Measurements from ENCODE around the gene CENPT.

- TF ChIP-seq RAD21 (IDR thresholded peaks at IDR 0.05; ENCODE audit: insufficient read depth, low read depth, low read length): no peak
- TF ChIP-seq CREB1 (IDR thresholded peaks at IDR 0.05; ENCODE audit: low read depth): no peak
- TF ChIP-seq EP300 (IDR thresholded peaks at IDR 0.05; ENCODE audit: borderline replicate concordance in 1 of 2, control insufficient read depth in 1 of 2, low read depth in 2 of 2, low read length in 2 of 2): no peak
- no peak for TF ChIP-seq EGR1 (IDR thresholded peaks at IDR 0.05; ENCODE audit: borderline replicate concordance in 1 of 2, low read depth in 2 of 2, low read length in 2 of 2)
- no peak for TF ChIP-seq ESRRA (IDR thresholded peaks at IDR 0.05; ENCODE audit: low read length)
- no peak for TF ChIP-seq POLR2A (IDR thresholded peaks at IDR 0.05; ENCODE audit: low read depth, low read length)
- no peak for TF ChIP-seq POLR2AphosphoS5 (IDR thresholded peaks at IDR 0.05; ENCODE audit: low read length)
- TF ChIP-seq YY1 (IDR thresholded peaks at IDR 0.05; ENCODE audit: low read depth, low read length): no peak
- TF ChIP-seq MAX (IDR thresholded peaks at IDR 0.05; ENCODE audit: low read depth, low read length): no peak
- TF ChIP-seq CTCF (IDR thresholded peaks at IDR 0.05 in 2 of 3, conservative IDR thresholded peaks at IDR 0.05 in 1 of 3; ENCODE audit: control insufficient read depth in 2 of 3, extremely low read depth in 1 of 3, insufficient read depth in 1 of 3, low read depth in 3 of 3, low read length in 3 of 3): no peak
Observed at GRCh38 chr16:67861877-67862276, 14.4 kb upstream of the CENPT start.

Data from GM12878 (cell line).